Spleen (tissue), 7 donors: ENCODE results near the gene CREB3L2.

Source experiments
- CTCF ChIP-seq, 11 experiments: fragments of 200-600 bp in 7 of 11; fragments of 450-650 bp in 4 of 11; sonication (generic) in 4 of 11; IDR thresholded peaks in 8 of 11; conservative IDR thresholded peaks in 3 of 11; 1 replicate in 7 of 11; 2 replicates in 4 of 11; pipeline versions ENCODE4 v1.4.0 to v1.8.0; 2016 to 2021; ENCODE audit warnings: antibody characterized with exemption in 11 of 11, inconsistent platforms in 4 of 11, mild to moderate bottlenecking in 1 of 11
- POLR2A ChIP-seq, 3 donors: fragments of 450-650 bp; IDR thresholded peaks; one replicate each; pipeline ENCODE4 v1.5.1; 2017; ENCODE audit warnings: antibody characterized with exemption in 3 of 3, mild to moderate bottlenecking in 1 of 3
- POLR2AphosphoS5 ChIP-seq, 3 donors: sonication (generic); formaldehyde crosslinking; IDR thresholded peaks; one replicate each; pipeline ENCODE4 v1.5.1; 2017; ENCODE audit warnings: antibody characterized with exemption in 3 of 3
- donor health status: DM: no; HTN: no; CAD: no; lungs with moderate emphysema.
- donor health status: DM: no; HTN: no; CAD: no.
- donor health status: DM: no; HTN: no; CAD: no.

GRCh38 chr7:137891016-137891655 is 110.8 kb downstream of the CREB3L2 start:
- TF ChIP-seq CTCF (IDR thresholded peaks at IDR 0.05 in 8 of 11, conservative IDR thresholded peaks at IDR 0.05 in 3 of 11) (no peak), POLR2A (IDR thresholded peaks at IDR 0.05) (no peak), POLR2AphosphoS5 (IDR thresholded peaks at IDR 0.05) (no peak)
